ENCODE measurements around the gene ATP2B2. TPM values are rescaled to one million over a fixed set of nuclear protein-coding genes. Genes with fewer than 3 reads are reported as not detected.

ATP2B2 gene
- total and polyA plus RNA-seq, 9 of the 15 experiments (the other 6 are each of a cell fraction or from before 2014, with no cell fraction given), result 0.06 TPM; not detected in 8

GRCh38 chr3:10494180-10494579 lies 11.2 kb downstream of the ATP2B2 start:
- POLR2A ChIA-PET, result no interaction called here
- H3K4me1 ChIP-seq (replicated peaks in 1 of 2; ENCODE audit: control insufficient read depth in 2 of 2, insufficient read depth in 2 of 2, low read length in 2 of 2), result peaks cover 0 to 9% of the 10 kb centered on the region in 2 experiments; a peak in 1 of 5 replicates
- H3K4me3 ChIP-seq, result no peak overlapping the region
- intact Hi-C loops (cut with micrococcal nuclease) (no loop called here), in situ Hi-C loops (cut with MboI) (no loop called here)
- no peak overlapping the region for H3K27ac ChIP-seq (ENCODE audit: extremely low read depth, low read depth, low read length)
- CTCF ChIA-PET (ENCODE audit: low intra/inter-chr PET ratio), result no interaction called here
- no TSS peak for BruUV-seq (replicated peaks)
- WGBS (ENCODE audit: insufficient coverage, low coverage, missing lambda C conversion rate), result 0% methylated on average over 3 of the region's 3 CpGs
- peaks cover 26% of the 10 kb centered on the region for H4K20me1 ChIP-seq (replicated peaks; ENCODE audit: control insufficient read depth, insufficient read depth, low read length)
- no peak overlapping the region for H2AFZ ChIP-seq (ENCODE audit: low read depth, low read length)
- H3K9me3 ChIP-seq (replicated peaks; ENCODE audit: control insufficient read depth, insufficient read depth, low read depth, low read length), result no peaks in the 10 kb centered on the region
- H3K27me3 ChIP-seq (ENCODE audit: control insufficient read depth in 2 of 2, insufficient read depth in 2 of 2, low read length in 2 of 2), result peaks cover 10 to 32% of the 10 kb centered on the region in 2 experiments; a peak in 4 of 5 replicates
- no peaks in the 10 kb centered on the region for H3K79me2 ChIP-seq (ENCODE audit: control insufficient read depth, insufficient read depth, low read length)
- TF ChIP-seq ZNF75A (CRISPR knock-in tag; IDR thresholded peaks at IDR 0.05), result no peak
- no peak for TF ChIP-seq ZNF41 (CRISPR knock-in tag; conservative IDR thresholded peaks at IDR 0.05)
- no peak for TF ChIP-seq GMEB1 (CRISPR knock-in tag; IDR thresholded peaks at IDR 0.05)
- peak; percentile 57; the same call in 1 of the 2 replicates for TF ChIP-seq BCOR (IDR thresholded peaks at IDR 0.05)
- TF ChIP-seq ZC3H4 (CRISPR knock-in tag; IDR thresholded peaks at IDR 0.05; ENCODE audit: borderline replicate concordance), result no peak
- TF ChIP-seq NFIC (IDR thresholded peaks at IDR 0.05), result no peak
- TF ChIP-seq NFXL1 (CRISPR knock-in tag; IDR thresholded peaks at IDR 0.05), result no peak
- TF ChIP-seq ETV1 (tag; conservative IDR thresholded peaks at IDR 0.05; ENCODE audit: low read depth), result 0 out of 2 replicates have a peak, but pooled peaks have one; percentile 35
- no peak for TF ChIP-seq CBX8 (IDR thresholded peaks at IDR 0.05; ENCODE audit: borderline replicate concordance, extremely low read depth, low read depth, low read length, poor library complexity, severe bottlenecking)
- TF ChIP-seq RBM25 (IDR thresholded peaks at IDR 0.05; ENCODE audit: low read depth, low read length, severe bottlenecking), result peak; percentile 87
- no peak for TF ChIP-seq TCFL5 (CRISPR knock-in tag; conservative IDR thresholded peaks at IDR 0.05)
- peak; percentile 87 for TF ChIP-seq ESRRA (IDR thresholded peaks at IDR 0.05; ENCODE audit: borderline replicate concordance, low read depth)
- TF ChIP-seq ZBTB5 (IDR thresholded peaks at IDR 0.05), result no peak
- no peak overlapping the region for H3K4me2 ChIP-seq (ENCODE audit: insufficient read depth, low read length)
- FAIRE-seq, result no peak
- DNase-seq (ENCODE audit: extremely low read depth in 1 of 4, low spot score in 3 of 4), result no peak
- no peak for ATAC-seq
- no peaks in the 10 kb centered on the region for H3K36me3 ChIP-seq (ENCODE audit: control insufficient read depth, insufficient read depth, low read length)
- H3K9me1 ChIP-seq (ENCODE audit: control insufficient read depth, insufficient read depth, low read length), result no peaks in the 10 kb centered on the region
- H3K9ac ChIP-seq (ENCODE audit: insufficient read depth in 1 of 2, low read depth in 2 of 2, low read length in 2 of 2), result no peak overlapping the region
